GM12864 (cell line): ENCODE data around the gene PCSK9.

Experiments
- DNase-seq: peaks from one replicate; pipeline ENCODE4 v3.0.0-alpha.2; 2011; ENCODE audit warnings: low read depth
- H3K4me3 ChIP-seq: 2 replicates; pipeline ENCODE4 v1.5.1; 2011; ENCODE audit warnings: mild to moderate bottlenecking, low read depth, low read length, control low read depth
- TF ChIP-seq, protein P1 (sequence below): IDR thresholded peaks from 2 replicates; pipeline ENCODE4 v1.5.1; 2011; ENCODE audit warnings: low read depth, mild to moderate bottlenecking, moderate library complexity, low read length, control low read depth, inconsistent platforms; ENCODE audit errors: missing control alignments

PCSK9 gene

DNA sequence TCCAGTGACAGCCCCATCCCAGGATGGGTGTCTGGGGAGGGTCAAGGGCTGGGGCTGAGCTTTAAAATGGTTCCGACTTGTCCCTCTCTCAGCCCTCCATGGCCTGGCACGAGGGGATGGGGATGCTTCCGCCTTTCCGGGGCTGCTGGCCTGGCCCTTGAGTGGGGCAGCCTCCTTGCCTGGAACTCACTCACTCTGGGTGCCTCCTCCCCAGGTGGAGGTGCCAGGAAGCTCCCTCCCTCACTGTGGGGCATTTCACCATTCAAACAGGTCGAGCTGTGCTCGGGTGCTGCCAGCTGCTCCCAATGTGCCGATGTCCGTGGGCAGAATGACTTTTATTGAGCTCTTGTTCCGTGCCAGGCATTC, 24.2 kb downstream of the PCSK9 start:
- TF ChIP-seq, protein P1, sequence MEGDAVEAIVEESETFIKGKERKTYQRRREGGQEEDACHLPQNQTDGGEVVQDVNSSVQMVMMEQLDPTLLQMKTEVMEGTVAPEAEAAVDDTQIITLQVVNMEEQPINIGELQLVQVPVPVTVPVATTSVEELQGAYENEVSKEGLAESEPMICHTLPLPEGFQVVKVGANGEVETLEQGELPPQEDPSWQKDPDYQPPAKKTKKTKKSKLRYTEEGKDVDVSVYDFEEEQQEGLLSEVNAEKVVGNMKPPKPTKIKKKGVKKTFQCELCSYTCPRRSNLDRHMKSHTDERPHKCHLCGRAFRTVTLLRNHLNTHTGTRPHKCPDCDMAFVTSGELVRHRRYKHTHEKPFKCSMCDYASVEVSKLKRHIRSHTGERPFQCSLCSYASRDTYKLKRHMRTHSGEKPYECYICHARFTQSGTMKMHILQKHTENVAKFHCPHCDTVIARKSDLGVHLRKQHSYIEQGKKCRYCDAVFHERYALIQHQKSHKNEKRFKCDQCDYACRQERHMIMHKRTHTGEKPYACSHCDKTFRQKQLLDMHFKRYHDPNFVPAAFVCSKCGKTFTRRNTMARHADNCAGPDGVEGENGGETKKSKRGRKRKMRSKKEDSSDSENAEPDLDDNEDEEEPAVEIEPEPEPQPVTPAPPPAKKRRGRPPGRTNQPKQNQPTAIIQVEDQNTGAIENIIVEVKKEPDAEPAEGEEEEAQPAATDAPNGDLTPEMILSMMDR = no peak
- DNase-seq = no peak
- no peak overlapping the region for H3K4me3 ChIP-seq

- no peak for DNase-seq
- TF ChIP-seq, protein P1 = no peak
- H3K4me3 ChIP-seq = no peak overlapping the region
These were observed 24.8 kb downstream of the PCSK9 start for GRCh38 chr1:55064071-55064581.

- no peak for DNase-seq
- TF ChIP-seq, protein P1 = no peak
- H3K4me3 ChIP-seq = no peak overlapping the region
These were observed 25.5 kb downstream of the PCSK9 start for GRCh38 chr1:55064861-55065263.

DNA sequence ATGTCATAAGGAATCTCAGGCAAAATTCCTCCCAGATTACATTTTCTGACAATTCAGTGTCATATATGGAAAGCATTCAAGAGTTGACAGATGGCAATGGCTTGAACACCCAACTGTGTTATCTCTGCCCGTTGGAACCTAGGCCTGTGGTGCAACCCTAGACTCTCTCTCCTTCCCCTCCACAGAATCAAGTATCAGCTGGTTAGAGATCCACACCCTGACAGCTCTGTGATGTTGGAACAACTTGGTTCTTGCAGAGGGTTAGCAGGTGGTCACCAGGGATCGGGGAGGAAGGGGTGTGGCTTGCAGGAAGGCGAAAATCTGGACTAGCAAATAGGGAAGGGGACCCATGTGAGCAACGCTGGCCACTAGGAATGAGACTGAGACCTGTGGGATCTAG, 26.3 kb downstream of the PCSK9 start:
- TF ChIP-seq, protein P1 = no peak
- no peak overlapping the region for H3K4me3 ChIP-seq
- no peak for DNase-seq

DNA sequence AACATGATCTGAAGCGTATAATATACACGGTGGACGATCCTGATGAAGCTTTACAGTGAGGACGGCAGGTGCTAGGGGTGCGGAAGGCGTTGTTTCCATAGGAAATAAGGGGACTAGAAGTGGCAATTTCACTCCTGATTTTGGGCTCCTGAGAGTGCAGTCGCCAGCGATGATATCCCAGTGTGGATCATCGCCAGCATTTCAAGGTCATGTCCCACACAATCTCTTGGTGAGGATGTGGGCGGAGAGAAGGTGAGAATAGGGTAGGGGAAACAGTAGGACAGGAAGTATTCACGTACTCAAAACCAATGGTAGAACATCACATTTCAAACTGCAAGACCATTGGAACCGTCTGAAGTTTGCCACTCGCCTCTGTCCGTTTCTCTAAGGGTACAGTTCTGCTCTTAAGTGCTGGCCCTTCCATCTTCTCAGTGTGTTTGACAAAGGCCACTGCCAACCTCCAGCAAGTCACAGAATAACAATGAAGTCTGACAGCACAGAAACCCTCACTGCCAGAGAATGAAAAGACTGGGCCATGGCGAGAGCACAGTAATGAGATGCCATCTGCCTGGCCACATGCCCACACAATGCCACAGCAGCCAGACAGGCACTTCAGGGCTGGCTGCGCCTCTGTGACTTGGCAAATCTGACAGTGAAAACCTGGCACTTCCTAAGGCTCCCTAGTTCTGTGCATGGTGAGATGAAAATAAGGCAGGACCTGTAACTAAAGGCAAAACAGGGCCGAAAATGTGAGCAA, 27.9 kb downstream of the PCSK9 start:
- H3K4me3 ChIP-seq = no peak overlapping the region
- TF ChIP-seq, protein P1 = no peak
- no peak for DNase-seq

DNA sequence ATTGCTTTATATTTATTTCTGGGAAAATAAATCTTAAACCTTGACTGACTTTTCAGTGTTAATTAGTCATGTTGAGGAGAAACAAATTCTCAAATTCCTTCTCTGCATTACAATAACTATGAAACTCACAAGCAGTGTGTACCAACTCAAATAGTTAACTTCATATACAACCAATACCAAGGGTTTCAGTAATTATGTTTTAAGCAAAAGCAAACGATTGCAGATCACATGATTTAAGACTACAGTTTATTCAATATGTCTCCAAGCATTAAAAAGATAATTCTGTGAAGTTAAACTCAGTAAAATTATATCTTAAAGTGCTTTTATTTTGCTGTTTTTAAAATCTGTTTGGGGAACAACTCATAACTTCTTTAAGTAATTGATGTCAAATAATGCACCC, 28.6 kb downstream of the PCSK9 start:
- TF ChIP-seq, protein P1 = no peak
- no peak overlapping the region for H3K4me3 ChIP-seq

GRCh38 chr1:55068638-55069037, 29.3 kb downstream of the PCSK9 start:
- no peak for DNase-seq
- TF ChIP-seq, protein P1 = no peak
- H3K4me3 ChIP-seq = no peak overlapping the region

More for the DNA sequence above, 28.6 kb downstream of the PCSK9 start:
- no peak for DNase-seq
